ENCODE data around the gene PLCB1.
"Not testable (repeated sequence)": the region's sequence is repeated elsewhere in the genome, so short reads cannot be mapped to it uniquely, and the experiment has no call there.

Gene PLCB1

DNA sequence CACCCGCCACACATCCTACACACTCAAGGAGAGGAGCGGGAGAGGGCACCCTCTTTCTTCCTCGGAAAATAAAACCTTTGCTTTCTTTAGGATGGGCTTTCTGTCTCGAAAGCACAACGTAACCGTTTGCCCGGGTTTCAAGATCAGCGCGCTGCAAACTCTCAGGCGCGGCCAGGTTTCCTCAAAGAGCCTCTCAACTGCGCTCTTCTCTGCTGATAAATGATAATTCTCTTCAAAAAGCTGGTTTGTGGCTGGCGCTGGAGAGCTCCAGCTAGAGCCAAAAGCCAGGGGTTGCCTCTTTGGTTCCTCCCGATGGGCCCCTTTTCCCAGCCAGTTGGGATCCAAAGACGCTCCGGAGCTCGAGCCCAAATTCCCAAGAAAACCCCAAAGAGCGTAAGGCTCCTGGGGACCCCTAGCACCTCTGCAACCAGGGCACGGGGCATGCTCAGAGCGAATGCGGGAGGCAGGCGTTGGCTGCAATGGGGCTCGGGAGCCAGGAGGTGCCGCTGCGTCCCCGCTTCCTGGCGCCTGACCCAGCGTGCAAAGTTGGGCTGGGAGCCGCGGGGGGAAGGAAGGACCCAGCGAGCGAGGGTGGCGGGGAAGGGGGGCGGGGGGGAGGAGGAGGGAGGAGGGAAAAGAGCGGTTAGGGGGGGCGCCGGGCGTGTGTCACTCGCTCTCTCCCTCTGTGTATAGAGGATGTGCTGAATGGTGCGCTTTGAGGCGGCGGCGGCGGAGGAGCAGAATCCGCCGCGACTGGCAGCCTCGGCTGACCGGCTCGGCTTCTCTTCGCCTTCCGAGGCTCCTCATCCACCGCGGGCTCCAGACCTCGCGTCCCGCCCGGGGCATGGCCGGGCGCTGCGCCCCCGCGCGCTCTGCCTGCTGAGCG lies at the start of gene PLCB1:
PLCB1 (plus strand) TSS at position 669 of the 886 bp plus-strand sequence. CDS start 386 bp downstream, outside the sequence.
- Mint-ChIP-seq H3K36me3 (ENCODE audit: low read depth) (no peaks in the 10 kb centered on the region), H3K4me1 (ENCODE audit: low read depth) (peaks cover 5% of the 10 kb centered on the region), H3K4me3 (peak within 1 kb of the TSS; percentile 77), H3K9me3 (no peaks in the 10 kb centered on the region), H3K27ac (no peak within 1 kb of the TSS), H3K27me3 (ENCODE audit: low read depth) (peaks cover 57% of the 10 kb centered on the region)

- H3K9me3 Mint-ChIP-seq, result no peaks in the 10 kb centered on the region
- no peak overlapping the region for H3K4me3 Mint-ChIP-seq
- no peaks in the 10 kb centered on the region for H3K4me1 Mint-ChIP-seq (ENCODE audit: low read depth)
- no peaks in the 10 kb centered on the region for H3K27me3 Mint-ChIP-seq (ENCODE audit: low read depth)
- no peaks in the 10 kb centered on the region for H3K36me3 Mint-ChIP-seq (ENCODE audit: low read depth)
- no peak overlapping the region for H3K27ac Mint-ChIP-seq
These were observed 49.1 kb upstream of the PLCB1 start for GRCh38 chr20:8082989-8083388.

GRCh38 chr20:8089668-8090067 lies 42.4 kb upstream of the PLCB1 start:
- no peaks in the 10 kb centered on the region for H3K9me3 Mint-ChIP-seq
- no peaks in the 10 kb centered on the region for H3K36me3 Mint-ChIP-seq (ENCODE audit: low read depth)
- no peak overlapping the region for H3K4me3 Mint-ChIP-seq
- no peak overlapping the region for H3K27ac Mint-ChIP-seq
- peaks cover 4% of the 10 kb centered on the region for H3K27me3 Mint-ChIP-seq (ENCODE audit: low read depth)
- no peaks in the 10 kb centered on the region for H3K4me1 Mint-ChIP-seq (ENCODE audit: low read depth)

DNA sequence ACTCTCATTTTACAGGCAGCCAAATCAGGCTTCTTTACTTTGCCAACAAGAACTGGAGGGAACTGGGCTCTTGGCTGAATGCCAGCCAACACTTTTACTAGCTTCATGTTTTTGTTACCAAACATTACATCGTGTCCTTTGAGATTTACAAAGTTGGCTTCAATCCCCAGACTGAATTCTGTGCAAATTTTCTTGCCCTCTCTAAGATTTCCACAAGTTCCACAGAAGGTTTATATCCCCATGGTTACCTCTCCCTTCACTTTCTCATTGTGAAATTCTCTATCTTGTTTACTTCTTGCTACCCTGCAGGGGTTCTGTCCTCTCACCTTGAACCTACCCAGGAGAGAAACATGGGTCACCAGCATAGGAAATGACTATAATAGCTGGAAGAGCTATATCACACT lies 37.6 kb upstream of the PLCB1 start:
- H3K4me1 Mint-ChIP-seq (ENCODE audit: low read depth), result no peaks in the 10 kb centered on the region
- no peak overlapping the region for H3K27ac Mint-ChIP-seq
- no peaks in the 10 kb centered on the region for H3K36me3 Mint-ChIP-seq (ENCODE audit: low read depth)
- no peaks in the 10 kb centered on the region for H3K9me3 Mint-ChIP-seq
- H3K27me3 Mint-ChIP-seq (ENCODE audit: low read depth), result peaks cover 7% of the 10 kb centered on the region
- no peak overlapping the region for H3K4me3 Mint-ChIP-seq

GRCh38 chr20:8094850-8095249 lies 37.2 kb upstream of the PLCB1 start:
- Mint-ChIP-seq H3K4me1 (ENCODE audit: low read depth) (no peaks in the 10 kb centered on the region), H3K4me3 (no peak overlapping the region), H3K36me3 (ENCODE audit: low read depth) (no peaks in the 10 kb centered on the region), H3K9me3 (no peaks in the 10 kb centered on the region), H3K27me3 (ENCODE audit: low read depth) (peaks cover 5% of the 10 kb centered on the region), H3K27ac (no peak overlapping the region)

- no peaks in the 10 kb centered on the region for H3K9me3 Mint-ChIP-seq
- no peaks in the 10 kb centered on the region for H3K4me1 Mint-ChIP-seq (ENCODE audit: low read depth)
- H3K27me3 Mint-ChIP-seq (ENCODE audit: low read depth), result peaks cover 5% of the 10 kb centered on the region
- no peak overlapping the region for H3K4me3 Mint-ChIP-seq
- no peak overlapping the region for H3K27ac Mint-ChIP-seq
- no peaks in the 10 kb centered on the region for H3K36me3 Mint-ChIP-seq (ENCODE audit: low read depth)
These were observed 36.2 kb upstream of the PLCB1 start for GRCh38 chr20:8095648-8096572.

DNA sequence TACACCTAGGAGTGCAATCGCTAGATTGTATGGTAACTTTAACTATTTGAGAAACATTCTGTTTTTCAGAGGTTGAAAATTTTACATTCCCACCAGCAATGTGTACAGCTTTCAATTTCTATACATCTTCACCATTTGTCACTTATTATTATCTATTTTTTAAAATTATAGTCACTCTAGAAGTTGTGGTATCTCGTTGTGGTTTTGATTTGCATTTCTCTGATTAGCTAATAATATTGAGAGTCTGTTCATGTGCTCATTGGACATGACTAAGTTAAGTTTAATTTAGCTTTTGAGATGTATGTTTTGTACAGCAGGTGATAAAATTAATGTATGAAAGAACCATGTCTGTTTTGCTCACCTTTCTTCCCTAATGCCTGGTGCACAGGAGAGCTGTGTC lies 34.8 kb upstream of the PLCB1 start:
- peaks cover 5% of the 10 kb centered on the region for H3K27me3 Mint-ChIP-seq (ENCODE audit: low read depth)
- no peaks in the 10 kb centered on the region for H3K9me3 Mint-ChIP-seq
- H3K4me3 Mint-ChIP-seq, result no peak overlapping the region
- no peaks in the 10 kb centered on the region for H3K4me1 Mint-ChIP-seq (ENCODE audit: low read depth)
- no peaks in the 10 kb centered on the region for H3K36me3 Mint-ChIP-seq (ENCODE audit: low read depth)
- H3K27ac Mint-ChIP-seq, result no peak overlapping the region

DNA sequence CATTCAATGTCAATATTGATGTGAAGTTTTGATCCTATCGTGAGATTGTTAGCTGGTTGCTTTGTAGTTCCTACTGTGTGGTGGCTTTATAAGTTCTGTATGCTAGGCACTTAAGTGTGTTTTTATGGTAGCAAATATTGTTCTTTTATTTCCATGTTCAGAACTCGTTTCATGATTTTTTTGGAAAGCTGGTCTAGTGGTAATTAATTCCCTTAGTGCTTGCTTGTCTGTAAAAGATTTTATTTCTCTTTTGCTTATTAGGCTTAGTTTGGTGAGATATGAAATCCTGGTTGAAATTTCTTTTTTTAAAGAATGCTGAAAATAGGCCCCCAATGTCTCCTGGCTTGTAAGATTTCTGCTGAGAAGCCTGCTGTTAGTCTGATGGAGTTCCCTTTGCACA lies 27.8 kb upstream of the PLCB1 start:
- Mint-ChIP-seq H3K9me3 (peaks cover 6% of the 10 kb centered on the region), H3K27ac (no peak overlapping the region), H3K27me3 (ENCODE audit: low read depth) (peaks cover 7% of the 10 kb centered on the region), H3K36me3 (ENCODE audit: low read depth) (no peaks in the 10 kb centered on the region), H3K4me3 (no peak overlapping the region), H3K4me1 (ENCODE audit: low read depth) (no peaks in the 10 kb centered on the region)

DNA sequence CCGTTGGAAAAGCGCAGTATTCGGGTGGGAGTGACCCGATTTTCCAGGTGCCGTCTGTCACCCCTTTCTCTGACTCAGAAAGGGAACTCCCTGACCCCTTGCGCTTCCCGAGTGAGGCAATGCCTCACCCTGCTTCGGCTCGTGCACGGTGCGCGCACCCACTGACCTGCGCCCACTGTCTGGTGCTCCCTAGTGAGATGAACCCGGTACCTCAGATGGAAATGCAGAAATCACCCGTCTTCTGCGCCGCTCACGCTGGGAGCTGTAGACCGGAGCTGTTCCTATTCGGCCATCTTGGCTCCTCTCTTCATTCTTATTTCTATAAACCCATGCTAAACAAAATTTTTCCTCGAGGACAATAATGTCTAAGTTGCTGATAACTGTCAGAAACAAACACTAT lies 17.5 kb upstream of the PLCB1 start:
- not testable (repeated sequence) for H3K9me3 Mint-ChIP-seq; H3K4me1 Mint-ChIP-seq (ENCODE audit: low read depth); H3K27ac Mint-ChIP-seq; H3K36me3 Mint-ChIP-seq (ENCODE audit: low read depth); H3K27me3 Mint-ChIP-seq (ENCODE audit: low read depth); H3K4me3 Mint-ChIP-seq

GRCh38 chr20:8115436-8115835 lies 16.6 kb upstream of the PLCB1 start:
- Mint-ChIP-seq H3K4me1 (ENCODE audit: low read depth) (no peaks in the 10 kb centered on the region), H3K27ac (no peak overlapping the region), H3K36me3 (ENCODE audit: low read depth) (no peaks in the 10 kb centered on the region), H3K4me3 (no peak overlapping the region), H3K9me3 (no peaks in the 10 kb centered on the region), H3K27me3 (ENCODE audit: low read depth) (no peaks in the 10 kb centered on the region)

DNA sequence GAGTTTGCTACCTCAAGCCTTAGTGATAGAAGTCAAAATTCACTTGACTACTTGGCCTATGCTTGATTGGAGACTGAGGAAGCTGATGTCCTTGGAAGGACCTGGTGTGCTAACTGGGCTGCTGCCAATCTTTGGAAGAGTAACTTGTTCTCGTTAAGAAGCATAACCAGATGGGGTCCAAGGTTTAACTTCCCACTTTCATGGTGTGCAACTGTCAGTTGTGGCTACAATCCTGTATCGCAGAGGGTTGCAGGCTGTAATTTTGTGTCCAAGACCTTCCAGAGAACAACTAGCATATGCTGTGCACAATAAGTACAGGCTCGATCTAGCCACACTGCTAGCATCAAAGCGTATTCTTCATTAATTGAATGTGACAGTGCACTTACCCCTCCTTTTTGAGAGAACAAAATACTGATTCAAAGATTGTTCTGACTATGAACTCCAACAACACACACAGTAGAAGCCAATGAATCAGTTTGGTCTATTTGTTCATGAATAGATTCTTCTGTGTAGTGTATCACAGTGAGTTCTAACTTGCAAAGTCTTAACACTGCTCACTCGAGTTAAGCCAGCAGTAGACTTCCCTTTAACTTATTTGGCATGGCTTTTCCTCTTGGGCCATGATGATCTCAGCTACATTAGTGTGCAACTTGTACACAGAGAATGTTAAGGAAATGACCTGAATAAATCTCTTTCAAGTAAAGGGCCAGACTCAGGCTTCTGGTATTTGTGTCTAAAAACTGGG lies 15.8 kb upstream of the PLCB1 start:
- no peaks in the 10 kb centered on the region for H3K36me3 Mint-ChIP-seq (ENCODE audit: low read depth)
- no peaks in the 10 kb centered on the region for H3K4me1 Mint-ChIP-seq (ENCODE audit: low read depth)
- no peaks in the 10 kb centered on the region for H3K9me3 Mint-ChIP-seq
- no peaks in the 10 kb centered on the region for H3K27me3 Mint-ChIP-seq (ENCODE audit: low read depth)
- no peak overlapping the region for H3K27ac Mint-ChIP-seq
- no peak overlapping the region for H3K4me3 Mint-ChIP-seq

DNA sequence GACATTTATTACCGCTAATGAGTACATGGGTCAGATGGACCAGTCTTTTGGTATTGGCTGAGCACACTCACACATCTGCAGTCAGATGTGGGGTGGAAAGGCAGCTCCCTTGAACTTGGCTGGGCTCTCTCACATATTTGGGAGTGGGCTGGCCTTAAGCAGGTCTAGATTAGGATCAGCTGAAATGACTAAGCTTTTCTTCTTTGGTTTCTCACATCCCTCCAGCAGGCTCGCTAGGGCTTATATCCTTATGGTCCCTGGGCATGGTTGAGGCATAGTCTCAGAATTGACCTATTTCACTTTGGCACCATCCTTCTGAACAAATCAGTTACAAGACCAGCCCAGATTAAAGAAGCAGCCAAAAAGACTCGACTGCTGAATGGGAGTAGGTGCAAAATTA lies 14.4 kb upstream of the PLCB1 start:
- Mint-ChIP-seq H3K4me3 (no peak overlapping the region), H3K36me3 (ENCODE audit: low read depth) (no peaks in the 10 kb centered on the region), H3K9me3 (no peaks in the 10 kb centered on the region), H3K27me3 (ENCODE audit: low read depth) (no peaks in the 10 kb centered on the region), H3K27ac (no peak overlapping the region), H3K4me1 (ENCODE audit: low read depth) (no peaks in the 10 kb centered on the region)

GRCh38 chr20:8118039-8118438 lies 14.0 kb upstream of the PLCB1 start:
- Mint-ChIP-seq H3K4me1 (ENCODE audit: low read depth) (no peaks in the 10 kb centered on the region), H3K4me3 (no peak overlapping the region), H3K9me3 (no peaks in the 10 kb centered on the region), H3K36me3 (ENCODE audit: low read depth) (no peaks in the 10 kb centered on the region), H3K27ac (no peak overlapping the region), H3K27me3 (ENCODE audit: low read depth) (peaks cover 2% of the 10 kb centered on the region)

GRCh38 chr20:8118760-8119159 lies 13.3 kb upstream of the PLCB1 start:
- H3K4me3 Mint-ChIP-seq, result no peak overlapping the region
- H3K4me1 Mint-ChIP-seq (ENCODE audit: low read depth), result no peaks in the 10 kb centered on the region
- no peak overlapping the region for H3K27ac Mint-ChIP-seq
- H3K36me3 Mint-ChIP-seq (ENCODE audit: low read depth), result no peaks in the 10 kb centered on the region
- H3K9me3 Mint-ChIP-seq, result no peaks in the 10 kb centered on the region
- H3K27me3 Mint-ChIP-seq (ENCODE audit: low read depth), result peaks cover 4% of the 10 kb centered on the region
